Mesendoderm (in vitro differentiated cells): Measurements from ENCODE around the gene EIF1AD.

Experiments
- DNase-seq: peaks from one replicate; pipeline ENCODE4 v3.0.0; 2013
- H2AK5ac ChIP-seq: 2 replicates; pipeline ENCODE4 v1.6.1; 2013; ENCODE audit warnings: low read length, inconsistent platforms
- H2BK120ac ChIP-seq: 2 replicates; pipeline ENCODE4 v1.6.1; 2013; ENCODE audit warnings: low read depth, mild to moderate bottlenecking, low read length, moderate library complexity, mixed read lengths
- H2BK15ac ChIP-seq: replicated peaks from 2 replicates; pipeline ENCODE4 v1.6.1; 2013; ENCODE audit warnings: low read depth, mild to moderate bottlenecking, moderate library complexity
- H2BK5ac ChIP-seq: 2 replicates; pipeline ENCODE4 v1.6.1; 2013; ENCODE audit warnings: low read length, inconsistent platforms
- H3K18ac ChIP-seq: 2 replicates; pipeline ENCODE4 v1.6.1; 2013; ENCODE audit warnings: mild to moderate bottlenecking, low read length, mixed read lengths
- H3K23ac ChIP-seq: one replicate; pipeline ENCODE4 v1.6.1; 2013; ENCODE audit warnings: low read length
- H3K27ac ChIP-seq: 2 replicates; pipeline ENCODE4 v1.5.1; 2013; ENCODE audit warnings: low read depth, mild to moderate bottlenecking, inconsistent platforms, low read length, moderate library complexity
- H3K27me3 ChIP-seq: 2 replicates; pipeline ENCODE4 v1.6.1; 2013; ENCODE audit warnings: low read length, control low read depth, mild to moderate bottlenecking, inconsistent platforms; ENCODE audit not compliant: insufficient read depth, poor library complexity
- H3K36me3 ChIP-seq: 2 replicates; pipeline ENCODE4 v1.6.1; 2013; ENCODE audit warnings: low read length, inconsistent platforms; ENCODE audit not compliant: control insufficient read depth, insufficient read depth
- H3K4ac ChIP-seq: one replicate; pipeline ENCODE4 v1.6.1; 2013; ENCODE audit warnings: low read depth, mild to moderate bottlenecking, low read length, moderate library complexity
- H3K4me1 ChIP-seq: 2 replicates; pipeline ENCODE4 v1.6.1; 2013; ENCODE audit warnings: low read depth, low read length, inconsistent platforms; ENCODE audit not compliant: control insufficient read depth
- H3K4me2 ChIP-seq: 2 replicates; pipeline ENCODE4 v1.6.1; 2013; ENCODE audit warnings: low read length
- H3K4me3 ChIP-seq: 2 replicates; pipeline ENCODE4 v1.5.1; 2013; ENCODE audit warnings: mild to moderate bottlenecking, low read length
- H3K56ac ChIP-seq: one replicate; pipeline ENCODE4 v1.6.1; 2013; ENCODE audit warnings: low read length
- H3K79me1 ChIP-seq: 2 replicates; pipeline ENCODE4 v1.6.1; 2013; ENCODE audit warnings: low read length, inconsistent platforms
- H3K79me2 ChIP-seq: 2 replicates; pipeline ENCODE4 v1.6.1; 2013; ENCODE audit warnings: mild to moderate bottlenecking, low read length; ENCODE audit not compliant: control insufficient read depth, insufficient read depth
- H3K9ac ChIP-seq: 2 replicates; pipeline ENCODE4 v1.6.1; 2013; ENCODE audit warnings: low read length, inconsistent platforms
- H4K5ac ChIP-seq: one replicate; pipeline ENCODE4 v1.6.1; 2013; ENCODE audit warnings: low read length
- H4K8ac ChIP-seq: one replicate; pipeline ENCODE4 v1.6.1; 2013; ENCODE audit warnings: low read depth, mild to moderate bottlenecking, control low read depth, low read length, moderate library complexity
- WGBS: extraction: QIAGEN DNeasy Blood & Tissue Kit; methylation state at CpG from one replicate; pipeline ENCODE4 v1.1.7; 2013; ENCODE audit warnings: low lambda C conversion rate, missing lambda C conversion rate; ENCODE audit not compliant: insufficient coverage; ENCODE audit errors: extremely low coverage; 5-methylcytosine and 5-hydroxymethylcytosine counted together

EIF1AD gene

GRCh38 chr11:66013762-66014100, 11.8 kb upstream of the EIF1AD start:
- Histone ChIP-seq H3K27me3 (no peaks in the 10 kb centered on the region), H4K8ac (no peak overlapping the region), H3K79me2 (no peaks in the 10 kb centered on the region), H3K27ac (no peak overlapping the region), H3K4me2 (no peak overlapping the region), H3K4ac (no peak overlapping the region), H4K5ac (no peak overlapping the region), H3K36me3 (no peaks in the 10 kb centered on the region), H2AK5ac (no peak overlapping the region), H3K56ac (no peak overlapping the region), H3K4me3 (no peak overlapping the region), H2BK120ac (no peak overlapping the region), H3K23ac (no peak overlapping the region), H3K79me1 (no peaks in the 10 kb centered on the region), H3K4me1 (peaks cover 4% of the 10 kb centered on the region), H2BK15ac (no peak overlapping the region), H2BK5ac (no peak overlapping the region), H3K9ac (no peak overlapping the region), H3K18ac (no peak overlapping the region)
- WGBS = no CpG with 5 or more reads among the region's 7 CpGs
- DNase-seq = no peak

DNA sequence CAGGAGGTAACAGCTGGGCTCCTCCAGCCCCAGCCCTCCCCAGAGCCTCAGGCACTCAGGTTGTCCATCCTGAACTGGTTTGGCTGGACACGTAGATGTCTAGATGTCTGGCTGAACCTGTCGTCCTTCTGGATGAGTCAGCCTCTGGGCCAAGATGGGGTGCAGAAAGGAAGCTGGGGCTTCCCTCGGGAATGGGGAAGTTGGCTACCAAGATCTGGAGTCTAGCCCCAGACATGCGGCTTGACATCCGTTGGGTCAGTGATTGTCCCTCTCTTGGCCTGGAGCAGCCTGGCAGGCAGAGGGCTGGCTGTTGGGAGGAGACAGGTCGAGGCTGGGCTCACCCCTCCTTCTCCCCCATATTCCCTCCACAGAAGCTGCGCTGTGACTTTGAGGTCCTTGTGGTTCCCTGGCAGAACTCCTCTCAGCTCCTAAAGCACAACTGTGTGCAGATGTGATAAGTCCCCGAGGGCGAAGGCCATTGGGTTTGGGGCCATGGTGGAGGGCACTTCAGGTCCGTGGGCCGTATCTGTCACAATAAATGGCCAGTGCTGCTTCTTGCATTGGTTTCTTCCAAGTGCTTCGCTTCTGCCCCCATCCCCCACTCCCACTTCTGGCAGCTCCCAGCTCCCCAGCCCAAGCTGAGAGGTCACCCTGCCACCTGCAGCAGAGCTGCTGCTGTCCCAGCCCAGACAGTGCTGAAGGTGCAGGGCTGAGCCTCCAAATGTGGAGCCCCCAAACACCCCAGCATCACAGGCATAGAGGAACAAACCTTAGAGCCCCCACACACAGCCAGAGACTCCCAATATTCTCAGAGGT, 11.2 kb upstream of the EIF1AD start:
- Histone ChIP-seq H3K27me3 (no peaks in the 10 kb centered on the region), H2BK120ac (no peak overlapping the region), H3K18ac (no peak overlapping the region), H3K36me3 (no peaks in the 10 kb centered on the region), H4K8ac (no peak overlapping the region), H2BK5ac (no peak overlapping the region), H3K27ac (no peak overlapping the region), H4K5ac (no peak overlapping the region), H3K23ac (no peak overlapping the region), H3K9ac (no peak overlapping the region), H2BK15ac (no peak overlapping the region), H3K79me2 (no peaks in the 10 kb centered on the region), H3K4me2 (no peak overlapping the region), H3K79me1 (no peaks in the 10 kb centered on the region), H3K4ac (no peak overlapping the region), H2AK5ac (peak overlapping the region; percentile 29), H3K4me1 (peaks cover 5% of the 10 kb centered on the region), H3K56ac (no peak overlapping the region), H3K4me3 (no peak overlapping the region)
- DNase-seq = no peak
- WGBS = no CpG with 5 or more reads among the region's 12 CpGs

- Histone ChIP-seq H3K4me1 (peaks cover 8% of the 10 kb centered on the region), H3K4me2 (no peak overlapping the region), H3K79me1 (no peaks in the 10 kb centered on the region), H4K8ac (no peak overlapping the region), H3K79me2 (no peaks in the 10 kb centered on the region), H3K4ac (no peak overlapping the region), H3K27me3 (no peaks in the 10 kb centered on the region), H2BK120ac (no peak overlapping the region), H2AK5ac (peak overlapping the region; percentile 29), H2BK5ac (no peak overlapping the region), H4K5ac (no peak overlapping the region), H3K36me3 (no peaks in the 10 kb centered on the region), H3K23ac (no peak overlapping the region), H3K27ac (no peak overlapping the region), H3K4me3 (no peak overlapping the region), H3K18ac (no peak overlapping the region), H3K56ac (no peak overlapping the region), H3K9ac (no peak overlapping the region), H2BK15ac (no peak overlapping the region)
- no peak for DNase-seq
- WGBS = no CpG with 5 or more reads among the region's 12 CpGs
Observed at GRCh38 chr11:66012371-66012945, 10.5 kb upstream of the EIF1AD start.

DNA sequence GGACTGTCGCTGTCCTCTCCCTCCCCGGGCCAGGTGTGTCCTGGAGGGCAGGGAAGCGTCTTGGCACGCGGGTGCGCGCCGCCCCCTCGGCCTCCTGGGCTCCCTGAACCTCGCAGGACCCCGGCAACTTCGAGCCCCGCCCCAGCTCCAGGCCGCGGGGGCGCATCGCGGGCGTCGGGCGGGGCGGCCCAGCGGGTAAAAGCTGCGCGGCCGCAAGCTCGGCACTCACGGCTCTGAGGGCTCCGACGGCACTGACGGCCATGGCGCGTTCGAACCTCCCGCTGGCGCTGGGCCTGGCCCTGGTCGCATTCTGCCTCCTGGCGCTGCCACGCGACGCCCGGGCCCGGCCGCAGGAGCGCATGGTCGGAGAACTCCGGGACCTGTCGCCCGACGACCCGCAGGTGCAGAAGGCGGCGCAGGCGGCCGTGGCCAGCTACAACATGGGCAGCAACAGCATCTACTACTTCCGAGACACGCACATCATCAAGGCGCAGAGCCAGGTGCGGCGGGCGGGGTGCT, 9.9 kb upstream of the EIF1AD start, which contains the start of gene CST6:
CST6 (plus strand) TSS at position 224 of the 519 bp plus-strand sequence; CDS start at position 261, 37 bp downstream.
- no CpG with 5 or more reads among the region's 61 CpGs for WGBS

GRCh38 chr11:66011239-66011784, 9.4 kb upstream of the EIF1AD start:
- H2BK5ac ChIP-seq = no peak overlapping the region
- H3K27me3 ChIP-seq = no peaks in the 10 kb centered on the region
- no peak overlapping the region for H2BK15ac ChIP-seq
- H3K4me2 ChIP-seq = no peak overlapping the region
- WGBS = no CpG with 5 or more reads among the region's 14 CpGs
- H2AK5ac ChIP-seq = no peak overlapping the region
- no peak overlapping the region for H3K18ac ChIP-seq
- H3K36me3 ChIP-seq = no peaks in the 10 kb centered on the region
- peak overlapping the region; percentile 63 for H3K56ac ChIP-seq
- H3K79me2 ChIP-seq = no peaks in the 10 kb centered on the region
- H3K23ac ChIP-seq = no peak overlapping the region
- H3K27ac ChIP-seq = no peak overlapping the region
- H3K4me3 ChIP-seq = no peak overlapping the region
- H4K5ac ChIP-seq = no peak overlapping the region
- H3K4ac ChIP-seq = no peak overlapping the region
- peaks cover 15% of the 10 kb centered on the region for H3K4me1 ChIP-seq
- H4K8ac ChIP-seq = no peak overlapping the region
- no peak overlapping the region for H2BK120ac ChIP-seq
- no peak overlapping the region for H3K9ac ChIP-seq
- H3K79me1 ChIP-seq = no peaks in the 10 kb centered on the region
- peak; percentile 95 for DNase-seq

More for the DNA sequence above, 9.9 kb upstream of the EIF1AD start, which contains the start of gene CST6:
- DNase-seq = no peak
- H3K4me3 ChIP-seq = no peak within 1 kb of the TSS
- H2BK5ac ChIP-seq = no peak within 1 kb of the TSS
- H3K79me2 ChIP-seq = no peaks in the 10 kb centered on the region
- no peak within 1 kb of the TSS for H3K23ac ChIP-seq
- H3K27me3 ChIP-seq = no peaks in the 10 kb centered on the region
- H2BK120ac ChIP-seq = no peak within 1 kb of the TSS
- no peak within 1 kb of the TSS for H2BK15ac ChIP-seq
- H4K5ac ChIP-seq = no peak within 1 kb of the TSS
- H3K56ac ChIP-seq = peak within 1 kb of the TSS; percentile 63
- no peak within 1 kb of the TSS for H3K27ac ChIP-seq
- H3K79me1 ChIP-seq = no peaks in the 10 kb centered on the region
- no peaks in the 10 kb centered on the region for H3K36me3 ChIP-seq
- H3K4ac ChIP-seq = no peak within 1 kb of the TSS
- H4K8ac ChIP-seq = no peak within 1 kb of the TSS
- no peak within 1 kb of the TSS for H3K4me2 ChIP-seq
- peak within 1 kb of the TSS; percentile 29 for H2AK5ac ChIP-seq
- H3K9ac ChIP-seq = no peak within 1 kb of the TSS
- peaks cover 12% of the 10 kb centered on the region for H3K4me1 ChIP-seq
- no peak within 1 kb of the TSS for H3K18ac ChIP-seq
